22Rv1 (cell line): Measurements from ENCODE around the gene JPT1.
"Not testable (repeated sequence)": the region's sequence is repeated elsewhere in the genome, so short reads cannot be mapped to it uniquely, and the experiment has no call there.

Source experiments
- H3K27ac ChIP-seq: fragments of 450-650 bp; 2 replicates; pipeline ENCODE4 v1.5.1; 2017
- ZFX ChIP-seq: fragments of 450-650 bp; IDR thresholded peaks from 2 replicates; pipeline ENCODE4 v1.6.1; 2017; ENCODE audit warnings: antibody characterized with exemption, borderline replicate concordance
- TF ChIP-seq, protein P1 (sequence below): fragments of 450-650 bp; IDR thresholded peaks from 2 replicates; pipeline ENCODE4 v1.5.1; 2017; ENCODE audit warnings: mild to moderate bottlenecking

Gene JPT1

DNA sequence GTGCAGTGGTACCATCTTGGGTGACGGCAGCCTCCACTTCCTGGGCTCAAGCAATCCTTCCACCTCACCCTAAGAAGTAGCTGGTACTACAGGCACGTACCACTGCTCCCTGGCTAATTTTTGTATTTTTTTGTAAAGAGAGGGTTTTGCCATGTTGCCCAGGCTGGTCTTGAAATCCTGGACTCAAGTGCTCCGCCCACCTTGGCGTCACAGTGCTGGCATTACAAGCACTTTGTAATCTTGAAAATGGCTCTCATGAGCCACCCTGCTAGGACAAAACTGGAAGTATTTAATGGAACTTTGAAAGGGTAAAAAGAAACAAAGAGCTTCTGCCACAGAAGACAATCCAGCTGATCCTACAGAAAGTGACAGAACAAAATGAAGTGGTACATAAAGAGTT, 19.2 kb upstream of the JPT1 start:
- TF ChIP-seq, protein P1, sequence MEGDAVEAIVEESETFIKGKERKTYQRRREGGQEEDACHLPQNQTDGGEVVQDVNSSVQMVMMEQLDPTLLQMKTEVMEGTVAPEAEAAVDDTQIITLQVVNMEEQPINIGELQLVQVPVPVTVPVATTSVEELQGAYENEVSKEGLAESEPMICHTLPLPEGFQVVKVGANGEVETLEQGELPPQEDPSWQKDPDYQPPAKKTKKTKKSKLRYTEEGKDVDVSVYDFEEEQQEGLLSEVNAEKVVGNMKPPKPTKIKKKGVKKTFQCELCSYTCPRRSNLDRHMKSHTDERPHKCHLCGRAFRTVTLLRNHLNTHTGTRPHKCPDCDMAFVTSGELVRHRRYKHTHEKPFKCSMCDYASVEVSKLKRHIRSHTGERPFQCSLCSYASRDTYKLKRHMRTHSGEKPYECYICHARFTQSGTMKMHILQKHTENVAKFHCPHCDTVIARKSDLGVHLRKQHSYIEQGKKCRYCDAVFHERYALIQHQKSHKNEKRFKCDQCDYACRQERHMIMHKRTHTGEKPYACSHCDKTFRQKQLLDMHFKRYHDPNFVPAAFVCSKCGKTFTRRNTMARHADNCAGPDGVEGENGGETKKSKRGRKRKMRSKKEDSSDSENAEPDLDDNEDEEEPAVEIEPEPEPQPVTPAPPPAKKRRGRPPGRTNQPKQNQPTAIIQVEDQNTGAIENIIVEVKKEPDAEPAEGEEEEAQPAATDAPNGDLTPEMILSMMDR = no peak
- no peak for TF ChIP-seq ZFX
- no peak overlapping the region for H3K27ac ChIP-seq

DNA sequence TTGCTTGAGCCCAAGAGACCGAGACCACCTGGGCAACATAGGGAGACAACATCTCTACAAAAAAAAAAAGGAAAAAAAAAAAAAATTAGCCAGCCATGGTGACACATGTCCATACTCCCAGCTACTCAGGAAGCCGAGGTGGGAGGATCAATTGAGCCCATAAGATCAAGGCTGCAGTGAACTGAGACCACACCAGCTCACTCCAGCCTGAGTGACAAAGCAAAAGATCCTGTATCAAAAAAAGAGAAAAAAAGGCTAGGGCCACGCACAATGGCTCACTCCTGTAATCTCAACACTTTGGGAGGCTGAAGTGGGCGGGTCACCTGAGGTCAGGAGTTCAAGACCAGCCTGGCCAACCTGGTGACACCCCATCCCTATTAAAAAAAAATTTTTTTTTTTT, 14.7 kb upstream of the JPT1 start:
- TF ChIP-seq, protein P1 = no peak
- TF ChIP-seq ZFX = no peak
- no peak overlapping the region for H3K27ac ChIP-seq

DNA sequence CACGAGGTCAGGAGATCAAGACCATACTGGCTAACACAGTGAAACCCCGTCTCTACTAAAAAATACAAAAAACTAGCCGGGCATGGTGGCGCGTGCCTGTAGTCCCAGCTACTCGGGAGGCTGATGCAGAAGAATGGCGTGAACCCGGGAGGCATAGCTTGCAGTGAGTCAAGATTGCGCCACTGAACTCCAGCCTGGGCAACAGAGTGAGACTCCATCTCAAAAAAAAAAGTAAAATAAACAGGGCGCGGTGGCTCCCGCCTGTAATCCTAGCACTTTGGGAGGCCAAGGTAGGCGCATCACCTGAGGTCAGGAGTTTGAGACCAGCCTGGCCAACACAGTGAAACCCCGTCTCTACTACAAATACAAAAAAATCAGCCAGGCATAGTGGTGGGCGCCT, 10.3 kb upstream of the JPT1 start:
- not testable (repeated sequence) for H3K27ac ChIP-seq

DNA sequence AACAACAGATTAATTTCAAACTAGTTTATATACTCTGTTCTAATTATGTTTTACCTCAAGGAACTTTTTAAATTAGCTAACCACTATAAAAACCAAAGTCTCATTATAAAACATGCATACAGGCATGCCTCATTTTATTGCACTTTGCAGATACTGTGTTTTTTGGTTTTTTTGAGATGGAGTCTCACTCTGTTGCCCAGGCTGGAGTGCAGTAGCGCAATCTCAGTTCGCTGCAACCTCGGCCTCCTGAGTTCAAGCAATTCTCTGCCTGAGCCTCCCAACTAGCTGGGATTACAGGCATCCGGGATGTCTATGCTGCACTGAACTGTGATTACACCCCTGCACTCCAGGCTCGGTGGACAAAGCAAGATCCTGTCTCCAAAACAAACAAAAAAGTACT, 8.8 kb upstream of the JPT1 start:
- H3K27ac ChIP-seq = no peak overlapping the region

DNA sequence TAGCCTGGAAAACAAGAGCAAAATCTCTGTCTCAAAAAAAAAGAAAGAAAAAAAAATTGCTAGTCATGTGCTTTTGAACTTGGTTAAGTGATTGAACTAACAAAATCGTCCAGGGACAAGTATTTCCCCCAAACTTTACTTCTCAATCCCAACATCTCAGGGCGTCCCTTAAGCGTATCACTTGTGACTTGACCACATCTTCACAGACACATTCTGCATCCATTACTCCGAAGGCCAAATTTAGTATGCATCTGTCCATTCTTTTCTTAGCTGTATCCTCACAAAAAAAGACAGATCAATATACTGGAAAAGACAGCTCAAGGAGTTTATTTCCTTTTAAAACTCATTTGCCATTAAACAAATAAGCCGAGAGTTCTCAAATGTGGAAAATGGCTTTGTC, 5.9 kb upstream of the JPT1 start:
- no peak for TF ChIP-seq ZFX
- TF ChIP-seq, protein P1 = no peak
- H3K27ac ChIP-seq = peak overlapping the region; percentile 23; the same call in 1 of the 2 replicates

More for the DNA sequence above, 8.8 kb upstream of the JPT1 start:
- TF ChIP-seq, protein P1 = no peak
- no peak for TF ChIP-seq ZFX

DNA sequence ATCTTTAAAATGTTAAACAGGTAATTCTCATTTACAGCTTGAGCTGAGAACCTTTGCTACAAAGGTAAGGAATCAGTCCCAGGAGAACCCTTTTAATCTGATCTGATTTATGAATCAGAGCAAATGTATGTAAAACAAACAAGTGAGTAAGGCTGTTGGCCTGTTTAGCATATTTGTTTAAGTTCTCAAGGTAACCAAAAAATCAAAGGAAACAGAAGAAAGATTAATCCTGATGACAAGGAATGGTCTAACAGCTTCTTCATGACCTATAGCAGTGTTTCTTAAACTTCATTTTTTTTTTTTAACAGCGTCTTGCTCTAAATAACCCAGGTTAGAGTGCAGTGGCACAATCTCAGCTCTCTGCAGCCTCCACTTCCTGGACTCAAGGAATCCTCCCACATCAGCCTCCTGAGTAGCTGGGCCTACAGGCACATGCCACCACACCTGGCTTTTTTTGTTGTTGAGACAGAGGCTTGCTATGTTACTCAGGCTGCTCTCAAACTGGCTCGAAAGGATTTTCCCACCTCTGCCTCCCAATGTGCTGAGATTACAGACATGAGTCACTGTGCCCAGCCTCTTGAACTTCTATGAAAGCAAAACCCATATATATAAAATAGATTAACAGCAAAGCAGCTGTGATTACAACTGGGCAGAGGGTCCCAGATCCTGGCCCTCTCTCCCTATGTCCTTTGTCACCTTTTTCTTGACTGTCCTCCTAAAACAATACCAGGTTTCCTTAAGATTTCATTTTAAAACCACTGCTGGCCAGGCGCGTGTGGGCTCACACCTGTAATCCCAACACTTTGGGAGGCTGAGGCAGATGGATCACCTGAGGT, 5.1 kb upstream of the JPT1 start:
- no peak for TF ChIP-seq ZFX
- TF ChIP-seq, protein P1 = no peak
- peak overlapping the region; percentile 23 for H3K27ac ChIP-seq

DNA sequence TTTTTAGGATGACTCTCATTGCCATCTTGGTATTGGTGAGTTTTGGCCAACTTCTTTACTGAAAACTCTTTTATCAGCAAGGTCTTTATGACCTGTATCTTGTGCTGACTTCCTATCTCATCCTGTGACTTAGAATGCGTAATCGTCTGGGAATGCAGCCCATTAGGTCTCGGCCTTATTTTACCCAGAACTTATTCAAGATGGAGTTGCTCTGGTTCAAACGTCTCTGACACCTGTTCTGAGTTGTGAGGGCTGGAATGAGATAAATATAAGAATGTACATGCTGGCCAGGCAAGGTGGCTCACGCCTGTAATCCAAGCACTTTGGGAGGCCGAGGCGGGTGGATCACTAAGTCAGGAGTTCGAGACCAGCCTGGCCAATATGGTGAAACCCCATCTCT, 4.2 kb upstream of the JPT1 start:
- H3K27ac ChIP-seq = not testable (repeated sequence)

DNA sequence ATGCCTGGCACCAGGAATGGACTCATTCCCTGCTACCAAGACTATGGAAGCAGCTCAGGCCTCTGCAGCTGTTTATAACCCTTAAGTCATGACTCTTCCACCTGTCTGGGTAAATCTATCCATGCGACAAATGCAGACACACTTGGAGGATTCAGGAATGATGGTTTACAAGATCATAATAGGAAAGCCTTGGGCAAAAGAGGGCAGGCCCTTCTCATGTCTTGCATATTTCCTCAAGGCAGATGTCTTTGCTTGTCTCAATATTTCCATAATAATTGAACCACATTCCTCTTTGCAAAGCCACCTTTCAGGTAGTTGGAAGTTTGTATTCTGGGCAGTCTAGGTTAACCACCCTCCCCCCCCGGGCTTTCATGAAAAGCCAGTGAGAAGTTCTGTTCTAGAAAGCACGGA, 884 bp upstream of the JPT1 start:
- H3K27ac ChIP-seq = peak overlapping the region; percentile 80
- TF ChIP-seq, protein P1 = no peak
- no peak for TF ChIP-seq ZFX
